HepG2 (cell line): ENCODE data around the gene ALG11. TPM values are rescaled to one million over a fixed set of nuclear protein-coding genes. Genes with fewer than 3 reads are reported as not detected.
A peak's percentile ranks its signal among the peaks of the same experiment; 100 is the strongest.

ENCODE experiments used
- ATAC-seq: fragments of 200-7000 bp; cut with Tn5 transposase; 3 replicates; pipeline ENCODE4 v1.9.1; 2020; ENCODE audit warnings: mild to moderate bottlenecking, moderate library complexity
- BruUV-seq: library from RNA; stranded (reverse); fragments of 400-500 nt; replicated peaks from 2 replicates; lab custom pipeline; 2021; lab: Mats Ljungman, UMichigan
- CTCF ChIA-PET: fragments of 300-600 bp; formaldehyde crosslinking; extraction: SDS; loops from one replicate; lab custom pipeline; 2021; ENCODE audit warnings: low total read pairs, inconsistent platforms, low intra/inter-chr PET ratio; lab: Yijun Ruan, JAX
- POLR2A ChIA-PET: fragments of 350-600 bp; sonication (Branson Sonifier 250); formaldehyde crosslinking; loops from one replicate; lab custom pipeline; 2020; ENCODE audit warnings: antibody characterized with exemption, inconsistent platforms; lab: Yijun Ruan, JAX
- DNase-seq: peaks from one replicate; pipeline ENCODE4 v3.0.0-alpha.2; 2015; ENCODE audit warnings: low spot score
- FAIRE-seq: peaks from 3 replicates; lab custom pipeline; 2011; peaks lifted over from hg19 to GRCh38; lab: Jason Lieb, UNC
- H2AFZ ChIP-seq: one replicate; pipeline ENCODE4 v1.6.1; 2011; ENCODE audit warnings: low read length, inconsistent platforms
- H3K27ac ChIP-seq: fragments of 300-600 bp; 3 replicates; pipeline ENCODE4 v1.8.0; 2011; ENCODE audit warnings: mixed run types, mild to moderate bottlenecking, mixed read lengths, low read length, inconsistent platforms; ENCODE audit not compliant: insufficient read depth; ENCODE audit errors: extremely low read length
- H3K27me3 ChIP-seq, 2 experiments: fragments of 200-600 bp in 1 of 2; 2 replicates in 1 of 2; 3 replicates in 1 of 2; pipeline versions ENCODE4 v1.6.0 to v1.8.0; 2011; ENCODE audit warnings: low read length in 2 of 2, mild to moderate bottlenecking in 2 of 2, moderate library complexity in 2 of 2, inconsistent platforms in 1 of 2; ENCODE audit not compliant: insufficient read depth in 2 of 2, control insufficient read depth in 1 of 2
- H3K36me3 ChIP-seq, 2 experiments: fragments of 200-600 bp in 1 of 2; replicated peaks in 1 of 2; 2 replicates in 1 of 2; 3 replicates in 1 of 2; pipeline versions ENCODE4 v1.5.1 to v1.8.0; 2011; ENCODE audit warnings: low read length in 2 of 2, inconsistent platforms in 1 of 2; ENCODE audit not compliant: insufficient read depth in 2 of 2, control insufficient read depth in 1 of 2
- H3K4me1 ChIP-seq: 2 replicates; pipeline ENCODE4 v1.5.1; 2012; ENCODE audit warnings: low read length, inconsistent platforms; ENCODE audit not compliant: insufficient read depth
- H3K4me2 ChIP-seq: 2 replicates; pipeline ENCODE4 v1.6.0; 2011; ENCODE audit warnings: low read depth, low read length, inconsistent platforms
- H3K4me3 ChIP-seq, 3 experiments: fragments of 200-600 bp in 1 of 3; sonication (generic), shearing (Covaris generic) in 1 of 3; replicated peaks in 1 of 3; 2 replicates each; pipeline ENCODE4 v1.5.1; 2011 to 2016; ENCODE audit warnings: low read length in 3 of 3, inconsistent platforms in 2 of 3, low read depth in 2 of 3, mild to moderate bottlenecking in 2 of 3, control low read depth in 1 of 3, mixed read lengths in 1 of 3; ENCODE audit not compliant: insufficient read depth in 1 of 3
- H3K79me2 ChIP-seq: one replicate; pipeline ENCODE4 v1.6.1; 2011; ENCODE audit warnings: low read length, inconsistent platforms; ENCODE audit not compliant: insufficient read depth
- H3K9ac ChIP-seq: 2 replicates; pipeline ENCODE4 v1.6.0; 2011; ENCODE audit warnings: mild to moderate bottlenecking, low read depth, low read length, inconsistent platforms; ENCODE audit not compliant: insufficient read depth
- H3K9me3 ChIP-seq: 2 replicates; pipeline ENCODE4 v1.5.1; 2012; ENCODE audit warnings: mild to moderate bottlenecking, low read length
- H4K20me1 ChIP-seq: 2 replicates; pipeline ENCODE4 v1.6.0; 2011; ENCODE audit warnings: inconsistent platforms, mild to moderate bottlenecking, low read length, moderate library complexity; ENCODE audit not compliant: insufficient read depth
- ATRX ChIP-seq: sonication (generic); formaldehyde crosslinking; IDR thresholded peaks from 2 replicates; pipeline ENCODE4 v1.4.0; 2020; ENCODE audit warnings: missing genetic modification reagents, borderline replicate concordance
- CREM ChIP-seq, 2 experiments: sonication (generic) in 1 of 2; formaldehyde crosslinking in 1 of 2; IDR thresholded peaks; 2 replicates each; pipeline versions ENCODE4 v1.4.0 to v1.6.1; 2016 to 2020; ENCODE audit warnings: antibody characterized with exemption in 1 of 2, mild to moderate bottlenecking in 1 of 2, missing genetic modification reagents in 1 of 2
- ELF3 ChIP-seq: IDR thresholded peaks from 2 replicates; pipeline ENCODE4 v1.6.1; 2016; ENCODE audit warnings: missing genetic modification reagents, missing compliant biosample characterization
- ERF ChIP-seq: IDR thresholded peaks from 2 replicates; pipeline ENCODE4 v1.6.1; 2018; ENCODE audit warnings: missing biosample characterization, missing genetic modification reagents
- FOXJ3 ChIP-seq: sonication (generic); formaldehyde crosslinking; IDR thresholded peaks from 2 replicates; pipeline ENCODE4 v1.4.0; 2020; ENCODE audit warnings: missing genetic modification reagents, mild to moderate bottlenecking, borderline replicate concordance
- HIC2 ChIP-seq: sonication (generic); formaldehyde crosslinking; IDR thresholded peaks from 2 replicates; pipeline ENCODE4 v1.9.0; 2022; ENCODE audit warnings: low read depth, missing genetic modification reagents
- IKZF1 ChIP-seq: fragments of 450-650 bp; IDR thresholded peaks from 2 replicates; pipeline ENCODE4 v1.7.1; 2016
- KDM6A ChIP-seq: IDR thresholded peaks from 2 replicates; pipeline ENCODE4 v1.6.1; 2016; ENCODE audit warnings: low read depth
- SMC3 ChIP-seq: IDR thresholded peaks from 2 replicates; pipeline ENCODE4 v1.6.1; 2011; ENCODE audit warnings: low read length, improper control_type of control experiment
- SP5 ChIP-seq: IDR thresholded peaks from 2 replicates; pipeline ENCODE4 v1.6.1; 2016; ENCODE audit warnings: low read depth, borderline replicate concordance
- TBX2 ChIP-seq: sonication (generic); formaldehyde crosslinking; IDR thresholded peaks from 2 replicates; pipeline ENCODE4 v1.5.0; 2020; ENCODE audit warnings: missing genetic modification reagents, mild to moderate bottlenecking, borderline replicate concordance
- ZBTB20 ChIP-seq: sonication (generic); formaldehyde crosslinking; IDR thresholded peaks from 2 replicates; pipeline ENCODE4 v1.8.1; 2023; ENCODE audit warnings: missing genetic modification reagents, low read depth, mild to moderate bottlenecking, borderline replicate concordance
- ZFP91 ChIP-seq: sonication (generic); formaldehyde crosslinking; IDR thresholded peaks from 2 replicates; pipeline ENCODE4 v1.9.0; 2022; ENCODE audit warnings: missing genetic modification reagents, mild to moderate bottlenecking, borderline replicate concordance
- ZNF331 ChIP-seq: sonication (generic); formaldehyde crosslinking; IDR thresholded peaks from 2 replicates; pipeline ENCODE4 v1.4.0; 2020; ENCODE audit warnings: missing genetic modification reagents
- ZNF607 ChIP-seq: sonication (generic); formaldehyde crosslinking; IDR thresholded peaks from 2 replicates; pipeline ENCODE4 v1.5.1; 2020; ENCODE audit warnings: missing genetic modification reagents, mild to moderate bottlenecking, borderline replicate concordance
- ZNF614 ChIP-seq: IDR thresholded peaks from 2 replicates; pipeline ENCODE4 v1.6.1; 2018; ENCODE audit warnings: missing biosample characterization, missing genetic modification reagents, inconsistent platforms, borderline replicate concordance
- ZNF691 ChIP-seq: sonication (generic); formaldehyde crosslinking; IDR thresholded peaks from 2 replicates; pipeline ENCODE4 v1.4.0; 2020; ENCODE audit warnings: missing genetic modification reagents, low read depth, mild to moderate bottlenecking, borderline replicate concordance
- WGBS: methylation state at CpG from one replicate; pipeline ENCODE4 v1.1.6; 2017; ENCODE audit warnings: low lambda C conversion rate; 5-methylcytosine and 5-hydroxymethylcytosine counted together
- in situ Hi-C: cut with HindIII; loops from 2 replicates; pipeline ENCODE4 v1.10.0; 2017; ENCODE audit warnings: low pct_unique_long_range_greater_than_20kb; ENCODE audit not compliant: extremely low pct_ligation_motif_present
- intact Hi-C: fragments of 100-400 bp; cut with micrococcal nuclease; formaldehyde crosslinking; loops from one replicate; pipeline ENCODE4 v1.10.0; 2022; ENCODE audit not compliant: unreplicated experiment
- polyA plus RNA-seq, 8 experiments: library from polyadenylated mRNA; depleted of rRNA in 3 of 8; stranded (reverse) in 7 of 8; unstranded in 1 of 8; fragments of >200 nt; fragmentation: Illumina TruSeq in 4 of 8; extraction: Trizol in 4 of 8; gene quantifications; 2 replicates each; pipeline versions ENCODE4 v1.2.1 to v1.2.3, GENCODE V29; 2011 to 2016; ENCODE audit warnings: low read depth in 4 of 8, missing spikeins in 1 of 8, mixed read lengths in 1 of 8; ENCODE audit not compliant: insufficient read depth in 1 of 8
- total RNA-seq, 5 experiments: library from RNA; depleted of rRNA; stranded (reverse); fragments of >200 nt; fragmentation: Illumina TruSeq; extraction: Trizol; gene quantifications; 2 replicates each; pipeline ENCODE4 v1.2.3, GENCODE V29; 2016; ENCODE audit warnings: low read depth in 1 of 5

The ALG11 gene
- total and polyA plus RNA-seq, 2 of the 13 experiments (the other 11 are each of a cell fraction or from before 2014, with no cell fraction given) = 14.7 to 27.9 TPM

- Histone ChIP-seq H3K36me3 (peaks cover 27 to 73% of the 10 kb centered on the region in 2 experiments), H4K20me1 (no peaks in the 10 kb centered on the region), H3K4me1 (peaks cover 29% of the 10 kb centered on the region), H3K4me2 (0 out of 2 replicates have a peak overlapping the region, but pooled peaks have one; percentile 10), H3K9ac (no peak overlapping the region), H2AFZ (no peak overlapping the region), H3K9me3 (no peaks in the 10 kb centered on the region), H3K27ac (peak overlapping the region; percentile 52), H3K79me2 (peaks cover 34% of the 10 kb centered on the region), H3K4me3 (no peak overlapping the region), H3K27me3 (no peaks in the 10 kb centered on the region)
- ATAC-seq = peak; percentile 88
- 80% methylated on average over 14 of the region's 15 CpGs for WGBS
- in situ Hi-C loops (no loop called here), intact Hi-C loops (loop anchor here (1.0 to 10.0 kb wide), 2 partner anchors 41 to 233 kb away; partner anchors contain the start of gene ALG11)
- ChIA-PET CTCF (interaction anchor here (0.7 kb wide), 1 partner anchor 156 kb away, joined by 5 read pairs; no protein-coding TSS in a partner anchor), POLR2A (interaction anchor here (1.2 to 1.9 kb wide), 2 partner anchors 27 to 40 kb away, joined by 8 to 9 read pairs; partner anchors contain the start of genes ALG11 and ATP7B)
- peak; percentile 58 for DNase-seq
- BruUV-seq = no TSS peak
- FAIRE-seq = peak; percentile 88
- TF ChIP-seq ZFP91 (CRISPR knock-in tag) = peak; percentile 46; the same call in 1 of the 2 replicates
- peak; percentile 72; the same call in 1 of the 2 replicates for TF ChIP-seq ZBTB20 (CRISPR knock-in tag)
- TF ChIP-seq FOXJ3 (CRISPR knock-in tag) = 0 out of 2 replicates have a peak, but pooled peaks have one; percentile 23
- TF ChIP-seq ZNF331 (CRISPR knock-in tag) = peak; percentile 31; the same call in 1 of the 2 replicates
- peak; percentile 78 for TF ChIP-seq HIC2
- TF ChIP-seq ZNF614 = no peak
- TF ChIP-seq CREM (IDR thresholded peaks at IDR 0.05) = 0 out of 2 replicates have a peak, but pooled peaks have one; percentile 39
- no peak for TF ChIP-seq CREM (CRISPR knock-in tag; IDR thresholded peaks at IDR 0.05)
- peak; percentile 38; the same call in 1 of the 2 replicates for TF ChIP-seq TBX2 (CRISPR knock-in tag)
- peak; percentile 18; the same call in 1 of the 2 replicates for TF ChIP-seq SMC3
- no peak for TF ChIP-seq SP5
- no peak for TF ChIP-seq ZNF691 (CRISPR knock-in tag)
- no peak for TF ChIP-seq ZNF607
- TF ChIP-seq IKZF1 = no peak
- TF ChIP-seq KDM6A (CRISPR knock-in tag) = peak; percentile 33; the same call in 1 of the 2 replicates
- TF ChIP-seq ELF3 = peak; percentile 44; the same call in 1 of the 2 replicates
- TF ChIP-seq ATRX (CRISPR knock-in tag) = no peak
- 0 out of 2 replicates have a peak, but pooled peaks have one; percentile 56 for TF ChIP-seq ERF (CRISPR knock-in tag)
Measured at GRCh38 chr13:51971520-51972426, 40.4 kb upstream of the ALG11 start.
